H1 (cell line): Measurements from ENCODE around the gene TMEM121B. TPM values are rescaled to one million over a fixed set of nuclear protein-coding genes. Genes with fewer than 3 reads are reported as not detected.

Source experiments
- CTCF ChIA-PET: fragments of 300-600 bp; sonication (Branson Sonifier 250); formaldehyde crosslinking; loops from one replicate; lab custom pipeline; 2021; ENCODE audit not compliant: partially characterized antibody; lab: Charles Lee
- POLR2A ChIA-PET: fragments of 300-600 bp; sonication (Branson Sonifier 250); formaldehyde crosslinking; loops from one replicate; lab custom pipeline; 2021; ENCODE audit warnings: inconsistent platforms; ENCODE audit not compliant: partially characterized antibody; lab: Charles Lee
- DNase-seq, 2 experiments: peaks; one replicate each; pipeline versions ENCODE4 v3.0.0 to v3.0.0-alpha.2; 2010 to 2022; ENCODE audit warnings: low spot score in 2 of 2, low read depth in 1 of 2, mixed read lengths in 1 of 2
- FAIRE-seq: peaks from 2 replicates; lab custom pipeline; 2011; peaks lifted over from hg19 to GRCh38; lab: Jason Lieb, UNC
- H2AFZ ChIP-seq: 2 replicates; pipeline ENCODE4 v1.8.1; 2012; ENCODE audit warnings: low read length, inconsistent platforms
- H2AK5ac ChIP-seq: 2 replicates; pipeline ENCODE4 v1.6.1; 2013; ENCODE audit warnings: low read depth, low read length
- H2BK120ac ChIP-seq: replicated peaks from 2 replicates; pipeline ENCODE3; 2013; ENCODE audit warnings: low read depth, low read length, inconsistent platforms
- H2BK12ac ChIP-seq: 2 replicates; pipeline ENCODE4 v1.6.1; 2013; ENCODE audit warnings: low read depth, low read length
- H2BK15ac ChIP-seq: 2 replicates; pipeline ENCODE4 v1.6.1; 2013; ENCODE audit warnings: low read length
- H2BK20ac ChIP-seq: 2 replicates; pipeline ENCODE4 v1.6.1; 2013; ENCODE audit warnings: low read length
- H2BK5ac ChIP-seq: 2 replicates; pipeline ENCODE4 v1.6.1; 2013; ENCODE audit warnings: low read depth, low read length
- H3K14ac ChIP-seq: 2 replicates; pipeline ENCODE4 v1.6.1; 2013; ENCODE audit warnings: inconsistent platforms; ENCODE audit not compliant: insufficient read length
- H3K18ac ChIP-seq: 2 replicates; pipeline ENCODE4 v1.6.1; 2013; ENCODE audit warnings: low read length; ENCODE audit errors: extremely low read depth
- H3K23ac ChIP-seq: 2 replicates; pipeline ENCODE4 v1.6.1; 2013; ENCODE audit warnings: inconsistent platforms; ENCODE audit not compliant: insufficient read length
- H3K23me2 ChIP-seq: 2 replicates; pipeline ENCODE4 v1.6.1; 2013; ENCODE audit warnings: low read depth, low read length
- H3K27ac ChIP-seq: 2 replicates; pipeline ENCODE4 v1.6.1; 2011; ENCODE audit warnings: low read depth, low read length, inconsistent platforms
- H3K27me3 ChIP-seq, 4 experiments: replicated peaks in 1 of 4; 1 replicate in 1 of 4; 2 replicates in 3 of 4; pipeline versions ENCODE4 v1.6.1 to v1.8.1; 2011 to 2013; ENCODE audit warnings: low read length in 3 of 4, mild to moderate bottlenecking in 3 of 4, inconsistent platforms in 2 of 4, mixed read lengths in 2 of 4, moderate library complexity in 1 of 4; ENCODE audit not compliant: control insufficient read depth in 3 of 4, insufficient read depth in 3 of 4; ENCODE audit errors: extremely low read depth in 1 of 4
- H3K36me3 ChIP-seq, 4 experiments: 2 replicates each; pipeline versions ENCODE4 v1.6.1 to v1.8.1; 2011 to 2013; ENCODE audit warnings: mild to moderate bottlenecking in 4 of 4, low read length in 3 of 4, moderate library complexity in 2 of 4, control low read depth in 1 of 4, inconsistent platforms in 1 of 4; ENCODE audit not compliant: insufficient read depth in 4 of 4, control insufficient read depth in 2 of 4
- H3K4ac ChIP-seq: replicated peaks from 2 replicates; pipeline ENCODE3; 2013; ENCODE audit warnings: low read length, low read depth, mixed read lengths, inconsistent platforms; ENCODE audit not compliant: insufficient read length
- H3K4me1 ChIP-seq, 4 experiments: replicated peaks in 1 of 4; 1 replicate in 1 of 4; 2 replicates in 3 of 4; pipeline versions ENCODE4 v1.6.1 to v1.8.1; 2011 to 2013; ENCODE audit warnings: low read length in 3 of 4, inconsistent platforms in 2 of 4, mixed read lengths in 1 of 4; ENCODE audit not compliant: insufficient read depth in 4 of 4, control insufficient read depth in 3 of 4
- H3K4me2 ChIP-seq, 2 experiments: 2 replicates each; pipeline versions ENCODE4 v1.6.1 to v1.8.1; 2011 to 2013; ENCODE audit warnings: low read depth in 2 of 2, low read length in 2 of 2, control low read depth in 1 of 2, inconsistent platforms in 1 of 2, mild to moderate bottlenecking in 1 of 2; ENCODE audit not compliant: insufficient read depth in 1 of 2
- H3K4me3 ChIP-seq, 4 experiments: fragments of 200-600, 300-600 bp in 1 of 4; sonication (generic), shearing (Covaris generic), sonication (Bioruptor Twin) in 1 of 4; 2 replicates each; pipeline versions ENCODE4 v1.5.1 to v1.8.1; 2011 to 2016; ENCODE audit warnings: low read length in 4 of 4, low read depth in 3 of 4, control low read depth in 2 of 4, inconsistent platforms in 2 of 4, mild to moderate bottlenecking in 2 of 4, mixed read lengths in 1 of 4, moderate library complexity in 1 of 4; ENCODE audit not compliant: insufficient read depth in 2 of 4; ENCODE audit errors: extremely low read depth in 1 of 4
- H3K56ac ChIP-seq: replicated peaks from 2 replicates; pipeline ENCODE3; 2013; ENCODE audit warnings: low read depth, mild to moderate bottlenecking, mixed read lengths, low read length, inconsistent platforms; ENCODE audit not compliant: insufficient read length
- H3K79me1 ChIP-seq: 2 replicates; pipeline ENCODE4 v1.6.1; 2013; ENCODE audit warnings: low read depth, low read length, control low read depth
- H3K79me2 ChIP-seq, 2 experiments: 2 replicates each; pipeline versions ENCODE4 v1.6.1 to v1.8.1; 2012 to 2013; ENCODE audit warnings: low read length in 2 of 2, mild to moderate bottlenecking in 2 of 2, inconsistent platforms in 1 of 2; ENCODE audit not compliant: insufficient read depth in 2 of 2, control insufficient read depth in 1 of 2
- H3K9ac ChIP-seq, 4 experiments: replicated peaks in 1 of 4; 1 replicate in 1 of 4; 2 replicates in 3 of 4; pipeline versions ENCODE4 v1.6.1 to v1.8.1; 2011 to 2013; ENCODE audit warnings: low read depth in 3 of 4, low read length in 3 of 4, control low read depth in 2 of 4, mild to moderate bottlenecking in 2 of 4, moderate library complexity in 2 of 4, inconsistent platforms in 1 of 4; ENCODE audit errors: extremely low read depth in 1 of 4
- H3K9me3 ChIP-seq, 2 experiments: 2 replicates each; pipeline versions ENCODE4 v1.6.1 to v1.8.1; 2012 to 2013; ENCODE audit warnings: mild to moderate bottlenecking in 2 of 2, moderate library complexity in 2 of 2, control low read depth in 1 of 2, inconsistent platforms in 1 of 2, low read depth in 1 of 2, low read length in 1 of 2, mixed read lengths in 1 of 2; ENCODE audit not compliant: insufficient read depth in 2 of 2
- H4K20me1 ChIP-seq, 2 experiments: replicated peaks in 1 of 2; 2 replicates each; pipeline versions ENCODE3 to v1.8.1; 2011 to 2013; ENCODE audit warnings: inconsistent platforms in 2 of 2, low read length in 2 of 2, mild to moderate bottlenecking in 1 of 2; ENCODE audit not compliant: insufficient read depth in 2 of 2, control insufficient read depth in 1 of 2
- H4K5ac ChIP-seq: 2 replicates; pipeline ENCODE4 v1.6.1; 2013; ENCODE audit warnings: low read length, low read depth, mixed read lengths, inconsistent platforms; ENCODE audit not compliant: insufficient read length
- H4K8ac ChIP-seq: 2 replicates; pipeline ENCODE4 v1.8.0; 2013; ENCODE audit warnings: mild to moderate bottlenecking, moderate library complexity, low read length, inconsistent platforms; ENCODE audit not compliant: insufficient read depth; ENCODE audit errors: extremely low read depth
- H4K91ac ChIP-seq: replicated peaks from 2 replicates; pipeline ENCODE3; 2013; ENCODE audit warnings: low read length, mixed read lengths, inconsistent platforms; ENCODE audit not compliant: insufficient read length
- BCL11A ChIP-seq, 2 experiments: IDR thresholded peaks; one replicate each; pipeline ENCODE4 v1.6.1; 2011; ENCODE audit warnings: low read depth in 2 of 2, low read length in 2 of 2, mild to moderate bottlenecking in 2 of 2
- CHD1 ChIP-seq: IDR thresholded peaks from 2 replicates; pipeline ENCODE4 v1.6.1; 2012; ENCODE audit warnings: low read depth, low read length, improper control_type of control experiment
- EGR1 ChIP-seq: IDR thresholded peaks from 2 replicates; pipeline ENCODE4 v1.6.1; 2011; ENCODE audit warnings: low read depth, low read length, borderline replicate concordance
- EP300 ChIP-seq, 2 experiments: IDR thresholded peaks; 1 replicate in 1 of 2; 2 replicates in 1 of 2; pipeline ENCODE4 v1.6.1; 2011 to 2012; ENCODE audit warnings: low read depth in 2 of 2, low read length in 2 of 2, mild to moderate bottlenecking in 2 of 2, borderline replicate concordance in 1 of 2, inconsistent platforms in 1 of 2, moderate library complexity in 1 of 2
- FOSL1 ChIP-seq: IDR thresholded peaks from 2 replicates; pipeline ENCODE4 v1.6.1; 2011; ENCODE audit warnings: mild to moderate bottlenecking, low read depth, low read length, moderate library complexity; ENCODE audit not compliant: insufficient read depth
- HDAC2 ChIP-seq, 2 experiments: fragments of 300-600 bp in 1 of 2; sonication (generic) in 1 of 2; IDR thresholded peaks; 2 replicates each; pipeline ENCODE4 v1.6.1; 2011 to 2012; ENCODE audit warnings: low read depth in 2 of 2, low read length in 2 of 2, mild to moderate bottlenecking in 2 of 2, moderate library complexity in 2 of 2, borderline replicate concordance in 1 of 2, inconsistent platforms in 1 of 2
- HDAC6 ChIP-seq: IDR thresholded peaks from one replicate; pipeline ENCODE4 v1.7.1; 2012; ENCODE audit warnings: low read depth, mild to moderate bottlenecking, inconsistent platforms, low read length, moderate library complexity
- NRF1 ChIP-seq: IDR thresholded peaks from 2 replicates; pipeline ENCODE4 v1.6.1; 2011; ENCODE audit warnings: mild to moderate bottlenecking, low read depth, low read length, improper control_type of control experiment
- RXRA ChIP-seq: IDR thresholded peaks from 2 replicates; pipeline ENCODE4 v1.6.1; 2011; ENCODE audit warnings: low read depth, mild to moderate bottlenecking, low read length, moderate library complexity; ENCODE audit not compliant: insufficient read depth
- SIRT6 ChIP-seq: IDR thresholded peaks from one replicate; pipeline ENCODE4 v1.7.1; 2012; ENCODE audit warnings: low read length, inconsistent platforms
- SRF ChIP-seq: IDR thresholded peaks from 2 replicates; pipeline ENCODE4 v1.6.1; 2011; ENCODE audit warnings: mild to moderate bottlenecking, low read depth, low read length, moderate library complexity
- TAF1 ChIP-seq: IDR thresholded peaks from 2 replicates; pipeline ENCODE4 v1.6.1; 2011; ENCODE audit warnings: mild to moderate bottlenecking, low read depth, low read length
- WGBS, 2 experiments: shearing (Covaris generic) in 1 of 2; methylation state at CpG; one replicate each; pipeline versions ENCODE4 v1.1.6 to v1.1.7; 2013 to 2015; ENCODE audit warnings: low lambda C conversion rate in 2 of 2, mixed read lengths in 2 of 2, inconsistent platforms in 1 of 2, low coverage in 1 of 2, missing lambda C conversion rate in 1 of 2; ENCODE audit not compliant: insufficient replicate concordance in 2 of 2, insufficient coverage in 1 of 2, insufficient read length in 1 of 2; ENCODE audit errors: extremely low coverage in 1 of 2, missing lambda C conversion rate in 1 of 2; 5-methylcytosine and 5-hydroxymethylcytosine counted together
- polyA plus RNA-seq, 7 experiments: library from polyadenylated mRNA; depleted of rRNA in 3 of 7; stranded (reverse) in 5 of 7; unstranded in 2 of 7; fragments of >200 nt in 5 of 7; fragments of 200-250 nt in 2 of 7; gene quantifications; 1 replicate in 5 of 7; 2 replicates in 1 of 7; 4 replicates in 1 of 7; pipeline versions ENCODE4 v1.2.1 to v1.2.3, GENCODE V29; 2011 to 2013; ENCODE audit warnings: missing spikeins in 2 of 7, mixed read lengths in 2 of 7
- total RNA-seq: library from RNA; stranded (reverse); fragmentation: NEBNext Ultra II Directional; extraction: Animal tissue kit (Norgen Biotek cat#: 25700); gene quantifications from 2 replicates; pipeline ENCODE4 v1.2.1, GENCODE V29; 2021

Gene TMEM121B
- total and polyA plus RNA-seq, 2 of the 8 experiments (the other 6 are each of a cell fraction or from before 2014, with no cell fraction given), result 4.3 to 6.9 TPM

DNA sequence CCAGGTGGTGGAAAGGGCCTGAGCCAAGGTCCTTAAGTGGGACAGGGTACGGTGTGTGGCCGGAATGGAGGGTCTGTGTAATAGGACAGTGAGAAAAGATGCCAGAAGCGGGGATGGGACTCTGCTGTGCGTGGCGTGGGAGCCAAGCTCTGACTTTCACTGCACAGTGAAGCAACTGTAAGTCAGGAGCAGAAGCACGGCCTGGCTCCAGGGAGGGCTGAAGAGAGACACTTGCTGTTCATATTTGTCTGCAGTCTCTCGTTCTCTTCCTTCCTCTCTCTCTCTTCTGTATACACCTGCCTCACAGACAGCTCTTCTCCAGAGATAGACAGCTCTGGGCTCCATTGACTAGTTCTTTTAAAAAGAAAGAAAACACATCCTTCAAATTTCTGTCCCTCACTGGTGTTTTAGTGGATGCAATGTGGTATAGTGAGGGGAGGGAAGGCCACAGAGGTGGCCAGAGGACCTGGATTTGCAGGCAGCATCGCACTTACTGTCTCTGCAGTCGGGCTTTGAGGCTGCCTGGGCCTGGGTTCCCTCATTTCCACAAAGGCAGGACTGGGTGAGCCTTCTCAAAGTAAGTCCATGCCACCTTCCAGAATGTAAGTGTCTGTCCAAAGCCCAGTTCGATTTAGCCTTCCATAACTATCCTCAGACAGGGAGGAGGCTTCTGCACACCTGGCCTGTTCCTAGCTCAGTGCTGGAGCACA, 34.2 kb downstream of the TMEM121B start:
- Histone ChIP-seq H3K4me2 (no peak overlapping the region; a peak in 1 of 4 replicates), H3K27ac (no peak overlapping the region), H4K91ac (no peak overlapping the region), H4K8ac (no peak overlapping the region), H2BK12ac (no peak overlapping the region), H2BK20ac (no peak overlapping the region), H3K9ac (no peak overlapping the region), H3K36me3 (no peaks in the 10 kb centered on the region), H3K18ac (no peak overlapping the region), H3K9me3 (no peaks in the 10 kb centered on the region; a peak in 1 of 4 replicates), H3K27me3 (peaks cover 9 to 32% (median 18%) of the 10 kb centered on the region in 4 experiments), H3K79me1 (peaks cover 2% of the 10 kb centered on the region; the same call in 1 of the 2 replicates), H3K14ac (no peak overlapping the region), H3K23me2 (peaks cover 10% of the 10 kb centered on the region; the same call in 1 of the 2 replicates), H4K5ac (no peak overlapping the region), H4K20me1 (peaks cover 2 to 9% of the 10 kb centered on the region in 2 experiments), H3K56ac (no peak overlapping the region), H3K4me1 (peaks cover 0 to 3% (median 2%) of the 10 kb centered on the region in 4 experiments; a peak in 4 of 7 replicates), H3K79me2 (no peaks in the 10 kb centered on the region; a peak in 1 of 4 replicates), H2BK120ac (no peak overlapping the region), H2AFZ (no peak overlapping the region), H3K4me3 (no peak overlapping the region), H2BK15ac (no peak overlapping the region), H2AK5ac (no peak overlapping the region), H2BK5ac (no peak overlapping the region), H3K23ac (no peak overlapping the region), H3K4ac (no peak overlapping the region)
- ChIA-PET CTCF (interaction anchor here (2.1 to 2.8 kb wide), 2 partner anchors 9 to 85 kb away, joined by 5 to 17 read pairs; no protein-coding TSS in a partner anchor), POLR2A (interaction anchor here (0.7 to 1.6 kb wide), 2 partner anchors 8 to 12 kb away, joined by 4 to 5 read pairs; no protein-coding TSS in a partner anchor)
- no peak for FAIRE-seq
- no peak for DNase-seq
- WGBS, 2 experiments, result 79% methylated on average over 10 of the region's 10 CpGs; no CpG with 5 or more reads in 1 of the 2 experiments
- TF ChIP-seq BCL11A (IDR thresholded peaks at IDR 0.05; ENCODE audit: low read depth in 2 of 2, low read length in 2 of 2), result no peak
- no peak for TF ChIP-seq FOSL1
- TF ChIP-seq HDAC2 (IDR thresholded peaks at IDR 0.05; ENCODE audit: borderline replicate concordance in 1 of 2, low read depth in 2 of 2, low read length in 2 of 2), result no peak
- no peak for TF ChIP-seq EGR1
- TF ChIP-seq CHD1, result no peak
- no peak for TF ChIP-seq NRF1
- TF ChIP-seq TAF1, result no peak
- no peak for TF ChIP-seq RXRA
- TF ChIP-seq SRF, result no peak
- TF ChIP-seq SIRT6, result no peak
- TF ChIP-seq HDAC6, result no peak
- no peak for TF ChIP-seq EP300 (IDR thresholded peaks at IDR 0.05; ENCODE audit: borderline replicate concordance in 1 of 2, low read depth in 2 of 2, low read length in 2 of 2)
